GM18519 (cell line): ENCODE results near the gene PSMC3.
"Not testable (repeated sequence)": the region's sequence is repeated elsewhere in the genome, so short reads cannot be mapped to it uniquely, and the experiment has no call there.

Experiments
- ATAC-seq: cut with Tn5 transposase; IDR thresholded peaks from one replicate; pipeline ENCODE4 v1.9.1; 2021; ENCODE audit warnings: mild to moderate bottlenecking, moderate library complexity; ENCODE audit not compliant: unreplicated experiment, low FRiP score

PSMC3 gene

GRCh38 chr11:47426062-47426956 is at the start of gene PSMC3:
PSMC3 (minus strand) TSS chr11:47426439; CDS start chr11:47426279, 160 bp downstream.
- peak; percentile 58 for ATAC-seq

GRCh38 chr11:47470671-47471070 is 44.4 kb upstream of the PSMC3 start:
- ATAC-seq: no peak

GRCh38 chr11:47469361-47470179 is 43.3 kb upstream of the PSMC3 start:
- no peak for ATAC-seq

GRCh38 chr11:47468598-47469214 is 42.5 kb upstream of the PSMC3 start:
- ATAC-seq: no peak

GRCh38 chr11:47467357-47467756 is 41.1 kb upstream of the PSMC3 start:
- no peak for ATAC-seq

GRCh38 chr11:47466701-47467250 is 40.5 kb upstream of the PSMC3 start:
- no peak for ATAC-seq

GRCh38 chr11:47466201-47466600 is 40.0 kb upstream of the PSMC3 start:
- no peak for ATAC-seq

GRCh38 chr11:47464483-47464882 is 38.2 kb upstream of the PSMC3 start:
- ATAC-seq: no peak

GRCh38 chr11:47461876-47462275 is 35.6 kb upstream of the PSMC3 start:
- ATAC-seq: no peak

- no peak for ATAC-seq
These were observed 34.5 kb upstream of the PSMC3 start for GRCh38 chr11:47460571-47461235.

- ATAC-seq: not testable (repeated sequence)
These were observed 28.0 kb upstream of the PSMC3 start for GRCh38 chr11:47454258-47454671.

- no peak for ATAC-seq
These were observed 27.1 kb upstream of the PSMC3 start for GRCh38 chr11:47453365-47453764.

- ATAC-seq: no peak
These were observed 25.8 kb upstream of the PSMC3 start for GRCh38 chr11:47451990-47452389.

- ATAC-seq: no peak
These were observed 25.2 kb upstream of the PSMC3 start for GRCh38 chr11:47451436-47451835.

GRCh38 chr11:47449541-47449940 is 23.3 kb upstream of the PSMC3 start:
- ATAC-seq: no peak

- no peak for ATAC-seq
These were observed 22.6 kb upstream of the PSMC3 start, which contains the start of gene RAPSN for GRCh38 chr11:47448566-47449427. RAPSN (minus strand) TSS chr11:47449136; CDS start chr11:47448964, 172 bp downstream.

- ATAC-seq: no peak
These were observed 21.7 kb upstream of the PSMC3 start for GRCh38 chr11:47447906-47448305.

GRCh38 chr11:47446833-47447232 is 20.6 kb upstream of the PSMC3 start:
- ATAC-seq: no peak

- no peak for ATAC-seq
These were observed 19.6 kb upstream of the PSMC3 start for GRCh38 chr11:47445840-47446239.
